K562 (cell line): Measurements from ENCODE around the gene ZSWIM8. TPM values are rescaled to one million over a fixed set of nuclear protein-coding genes. Genes with fewer than 3 reads are reported as not detected.

Experiments used
- BCL6 ChIP-seq: fragments of 250-450 bp; sonication (Bioruptor Pico); IDR thresholded peaks from 2 replicates; pipeline ENCODE4 v1.4.0; 2020
- CBX2 ChIP-seq: fragments of 200-600 bp; sonication (generic); IDR thresholded peaks from one replicate; pipeline ENCODE4 v1.6.1; 2012; ENCODE audit warnings: mild to moderate bottlenecking, low read length, inconsistent platforms; ENCODE audit not compliant: insufficient read depth, poor library complexity, severe bottlenecking
- CHD2 ChIP-seq: IDR thresholded peaks from 2 replicates; pipeline ENCODE4 v1.6.1; 2011; ENCODE audit warnings: low read depth, low read length
- CTCFL ChIP-seq: IDR thresholded peaks from 2 replicates; pipeline ENCODE4 v1.6.1; 2011; ENCODE audit warnings: borderline replicate concordance, low read depth, mild to moderate bottlenecking, moderate library complexity, low read length; ENCODE audit not compliant: insufficient read depth, poor library complexity, severe bottlenecking
- ELF4 ChIP-seq: fragments of 450-650 bp; formaldehyde crosslinking; IDR thresholded peaks from 2 replicates; pipeline ENCODE4 v1.4.0; 2022; ENCODE audit warnings: missing genetic modification characterization
- ESRRA ChIP-seq: fragments of 450-650 bp; IDR thresholded peaks from 2 replicates; pipeline ENCODE4 v1.6.1; 2014; ENCODE audit warnings: low read depth, mild to moderate bottlenecking, moderate library complexity, borderline replicate concordance
- MAX ChIP-seq: sonication (generic); formaldehyde crosslinking; IDR thresholded peaks from 2 replicates; pipeline ENCODE4 v1.9.0; 2022; ENCODE audit warnings: mild to moderate bottlenecking, missing genetic modification reagents
- MED1 ChIP-seq: sonication (generic); formaldehyde crosslinking; IDR thresholded peaks from 2 replicates; pipeline ENCODE4 v1.8.1; 2023; ENCODE audit warnings: missing genetic modification reagents, borderline replicate concordance
- MLX ChIP-seq, 2 experiments: fragments of 450-650 bp in 1 of 2; sonication (generic) in 1 of 2; formaldehyde crosslinking; conservative IDR thresholded peaks; 2 replicates each; pipeline versions ENCODE4 v1.4.0 to v1.8.1; 2020 to 2022; ENCODE audit warnings: mild to moderate bottlenecking in 1 of 2, missing genetic modification reagents in 1 of 2
- MXI1 ChIP-seq: IDR thresholded peaks from 2 replicates; pipeline ENCODE4 v1.6.1; 2011; ENCODE audit warnings: low read depth, mild to moderate bottlenecking, improper control_type of control experiment, low read length
- PCBP1 ChIP-seq: fragments of 200-400 bp; formaldehyde crosslinking; IDR thresholded peaks from 2 replicates; pipeline ENCODE4 v1.6.1; 2018; ENCODE audit warnings: mild to moderate bottlenecking, low read depth, low read length; ENCODE audit not compliant: poor library complexity, severe bottlenecking
- PHF20 ChIP-seq: fragments of 450-650 bp; IDR thresholded peaks from 2 replicates; pipeline ENCODE4 v1.6.1; 2018; ENCODE audit not compliant: partially characterized antibody
- SIN3A ChIP-seq, 2 experiments: fragments of 150-350 bp in 1 of 2; IDR thresholded peaks; 2 replicates each; pipeline ENCODE4 v1.6.1; 2011 to 2016; ENCODE audit warnings: borderline replicate concordance in 2 of 2, low read depth in 2 of 2, low read length in 2 of 2, mild to moderate bottlenecking in 2 of 2, moderate library complexity in 2 of 2; ENCODE audit not compliant: control insufficient read depth in 1 of 2
- TCFL5 ChIP-seq: fragments of 250-450 bp; sonication (Bioruptor Pico); conservative IDR thresholded peaks from 2 replicates; pipeline ENCODE4 v1.6.1; 2021; ENCODE audit warnings: mild to moderate bottlenecking, moderate library complexity, matching md5 sums
- TGIF2 ChIP-seq: sonication (generic); formaldehyde crosslinking; IDR thresholded peaks from 2 replicates; pipeline ENCODE4 v1.8.1; 2022; ENCODE audit warnings: mild to moderate bottlenecking, missing genetic modification reagents, moderate library complexity
- UBTF ChIP-seq, 2 experiments: IDR thresholded peaks; 2 replicates each; pipeline ENCODE4 v1.6.1; 2012; ENCODE audit warnings: improper control_type of control experiment in 2 of 2, low read depth in 2 of 2, low read length in 2 of 2, borderline replicate concordance in 1 of 2
- WHSC1 ChIP-seq: IDR thresholded peaks from one replicate; pipeline ENCODE4 v1.6.1; 2012; ENCODE audit warnings: low read length, control low read depth, inconsistent platforms
- ZNF583 ChIP-seq: fragments of 250-450 bp; sonication (Bioruptor Pico); IDR thresholded peaks from 2 replicates; pipeline ENCODE4 v1.4.0; 2020
- ZNF77 ChIP-seq: fragments of 250-450 bp; sonication (Bioruptor Pico); IDR thresholded peaks from 2 replicates; pipeline ENCODE4 v1.5.0; 2020
- polyA plus RNA-seq, 8 experiments: library from polyadenylated mRNA; depleted of rRNA in 4 of 8; stranded (reverse) in 5 of 8; unstranded in 3 of 8; fragments of >200 nt; fragmentation: Nextera tagmentation in 2 of 8; fragmentation: Illumina TruSeq in 1 of 8; extraction: Ambion mirVana in 2 of 8; extraction: Trizol in 1 of 8; gene quantifications; 2 replicates each; pipeline versions ENCODE4 v1.2.1 to v1.2.3, GENCODE V29; 2011 to 2014; ENCODE audit warnings: inconsistent platforms in 1 of 8, missing spikeins in 1 of 8
- total RNA-seq, 7 experiments: library from RNA; depleted of rRNA in 6 of 7; stranded (reverse); fragments of >200 nt in 6 of 7; fragmentation: Illumina TruSeq in 2 of 7; extraction: Trizol in 2 of 7; gene quantifications; 2 replicates each; pipeline versions ENCODE4 v1.2.1 to v1.2.3, GENCODE V29; 2011 to 2021; ENCODE audit warnings: low replicate concordance in 1 of 7
- TF ChIP-seq, protein P1 (sequence below), 3 experiments: fragments of 200-800 bp in 1 of 3; sonication (Bioruptor generic) in 1 of 3; sonication (generic) in 1 of 3; formaldehyde crosslinking in 1 of 3; IDR thresholded peaks; 2 replicates each; pipeline versions ENCODE4 v1.6.1 to v1.8.0; 2016 to 2022; ENCODE audit warnings: mild to moderate bottlenecking in 2 of 3, missing compliant biosample characterization in 2 of 3, missing genetic modification characterization in 2 of 3, missing genetic modification reagents in 1 of 3

ZSWIM8 gene
- total and polyA plus RNA-seq, 9 of the 15 experiments (the other 6 are each of a cell fraction or from before 2014, with no cell fraction given) = 5.6 to 47.8 (median 26.7) TPM

- peak; percentile 69 for TF ChIP-seq CTCFL
- TF ChIP-seq SIN3A (IDR thresholded peaks at IDR 0.05; ENCODE audit: borderline replicate concordance in 2 of 2, control insufficient read depth in 1 of 2, low read depth in 2 of 2, low read length in 2 of 2) = peak; percentile 99
- no peak for TF ChIP-seq ZNF77
- peak; percentile 85 for TF ChIP-seq PHF20
- TF ChIP-seq, protein P1, sequence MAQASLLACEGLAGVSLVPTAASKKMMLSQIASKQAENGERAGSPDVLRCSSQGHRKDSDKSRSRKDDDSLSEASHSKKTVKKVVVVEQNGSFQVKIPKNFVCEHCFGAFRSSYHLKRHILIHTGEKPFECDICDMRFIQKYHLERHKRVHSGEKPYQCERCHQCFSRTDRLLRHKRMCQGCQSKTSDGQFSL (CRISPR knock-in tag; IDR thresholded peaks at IDR 0.05) = no peak; the same call in 1 of the 2 replicates
- TF ChIP-seq, protein P1 (tag; IDR thresholded peaks at IDR 0.05) = no peak
- TF ChIP-seq MAX (CRISPR knock-in tag) = no peak
- TF ChIP-seq TGIF2 (CRISPR knock-in tag) = peak; percentile 33; the same call in 1 of the 2 replicates
- TF ChIP-seq MED1 (CRISPR knock-in tag) = no peak
- no peak for TF ChIP-seq WHSC1
- peak; percentile 88 to 89 for TF ChIP-seq UBTF (IDR thresholded peaks at IDR 0.05; ENCODE audit: borderline replicate concordance in 1 of 2, low read depth in 2 of 2, low read length in 2 of 2)
- no peak for TF ChIP-seq ZNF583
- TF ChIP-seq BCL6 (CRISPR knock-in tag) = no peak
- TF ChIP-seq MXI1 = no peak
- peak; percentile 51; the same call in 1 of the 2 replicates for TF ChIP-seq TCFL5 (CRISPR knock-in tag)
- peak; percentile 70 for TF ChIP-seq PCBP1
- TF ChIP-seq CBX2 = no peak
- peak; percentile 92 for TF ChIP-seq ELF4 (CRISPR knock-in tag)
- peak; percentile 77; the same call in 1 of the 2 replicates for TF ChIP-seq ESRRA
- TF ChIP-seq MLX (CRISPR knock-in tag; conservative IDR thresholded peaks at IDR 0.05) = no peak
- TF ChIP-seq CHD2 = 0 out of 2 replicates have a peak, but pooled peaks have one; percentile 6
Observed at GRCh38 chr10:73785211-73785720, at the start of gene ZSWIM8 (continued).
